C1 segment of cervical spinal cord (tissue), 14 donors: Measurements from ENCODE around the gene GAS1.
A peak's percentile ranks its signal among the peaks of the same experiment; 100 is the strongest.

Source experiments
- DNase-seq, 14 donors: peaks; one replicate each; lab custom pipeline; 2025; lab: John Stamatoyannopoulos, UW

GAS1 gene

DNA sequence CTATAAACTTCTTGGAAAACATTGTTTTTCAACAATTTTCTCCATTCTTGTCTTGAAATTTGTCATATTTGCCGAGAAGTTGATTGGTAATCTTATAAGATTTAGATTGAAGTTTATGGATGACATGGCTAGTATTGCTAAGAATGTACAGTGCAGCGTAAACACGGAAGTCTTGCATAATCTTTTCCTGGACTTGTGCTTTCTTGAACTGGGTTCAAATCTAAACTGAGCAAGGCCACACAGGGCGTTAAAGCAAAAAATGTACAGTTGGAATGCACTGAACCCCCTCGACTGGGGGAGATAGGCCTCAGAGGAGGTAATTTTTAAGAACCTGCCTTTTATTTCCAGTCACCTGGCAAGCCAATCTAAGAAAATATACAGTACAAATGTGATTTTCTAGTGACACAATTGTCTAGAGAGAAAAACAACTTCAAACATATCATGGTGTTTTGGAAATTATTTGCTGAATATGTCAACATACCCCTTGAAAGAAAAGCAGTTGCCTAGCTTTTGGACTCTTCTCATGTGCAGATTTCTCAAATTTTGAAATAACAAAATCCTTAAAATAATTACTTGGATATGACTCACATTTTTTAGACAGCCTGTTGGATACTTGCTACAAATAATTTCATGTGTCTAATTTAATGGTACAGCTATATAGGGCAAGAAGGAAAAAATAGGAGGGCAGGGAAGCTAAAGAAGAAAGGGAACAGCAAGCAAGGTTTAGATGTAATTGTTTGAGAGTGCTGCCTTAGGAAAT is 18.5 kb upstream of the GAS1 start:
- no peak for DNase-seq

DNA sequence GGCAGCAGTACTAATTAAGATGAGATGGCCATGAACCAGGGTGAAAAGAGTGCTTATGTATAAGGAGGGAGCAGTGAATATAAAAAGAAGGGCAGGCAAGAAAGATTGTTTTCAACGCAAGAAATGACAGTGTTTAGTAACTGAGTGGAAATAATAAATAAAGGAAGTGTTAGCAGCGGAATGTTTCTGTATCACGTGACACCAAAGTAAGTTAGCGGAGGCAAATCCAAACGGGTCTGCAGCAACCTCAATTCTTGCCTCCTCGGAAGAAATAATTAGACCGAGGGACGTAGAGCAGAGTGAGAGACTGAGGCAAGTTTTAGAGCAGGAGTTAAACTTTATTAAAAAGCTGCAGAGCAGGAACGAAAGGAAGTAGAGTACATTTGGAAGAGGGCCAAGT is 15.4 kb upstream of the GAS1 start:
- no peak for DNase-seq

DNA sequence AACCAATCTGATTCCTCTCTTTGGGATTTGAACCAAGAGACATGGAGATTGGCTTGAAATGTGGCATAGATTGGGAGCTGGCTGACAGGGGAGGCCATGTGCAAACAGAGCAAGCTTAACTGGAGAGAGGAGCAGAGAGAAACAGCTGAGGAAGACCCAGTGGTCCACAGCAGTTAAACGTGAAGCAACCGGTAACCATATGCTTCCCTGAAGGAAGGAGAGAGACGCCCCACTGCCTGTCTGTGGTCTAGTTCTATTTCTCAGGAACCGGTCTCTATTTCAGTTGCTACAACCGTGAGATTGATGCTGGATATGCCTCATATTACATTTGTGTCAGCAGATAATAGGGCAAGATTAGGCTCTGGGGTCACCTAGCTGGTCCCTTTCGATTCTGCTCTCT is 13.6 kb upstream of the GAS1 start:
- DNase-seq = no peak

DNA sequence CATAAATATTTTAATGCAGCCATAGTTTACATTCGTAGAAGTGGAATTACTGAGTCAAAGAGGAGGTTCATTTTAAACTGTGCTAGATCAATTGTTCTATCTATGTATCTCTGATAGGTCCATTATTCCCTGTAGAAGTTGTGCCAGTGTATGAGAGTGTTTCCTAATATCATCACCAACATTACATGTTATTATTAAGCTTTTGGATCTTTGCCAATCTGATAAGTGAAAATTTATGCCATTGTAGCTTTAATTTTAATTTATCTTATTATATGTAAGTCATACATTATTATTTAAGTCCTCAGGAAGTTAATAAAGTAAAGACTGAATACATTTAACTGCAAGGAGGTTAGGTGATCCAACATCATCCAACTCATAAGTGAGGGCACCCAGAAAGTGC is 10.9 kb upstream of the GAS1 start:
- DNase-seq = no peak

DNA sequence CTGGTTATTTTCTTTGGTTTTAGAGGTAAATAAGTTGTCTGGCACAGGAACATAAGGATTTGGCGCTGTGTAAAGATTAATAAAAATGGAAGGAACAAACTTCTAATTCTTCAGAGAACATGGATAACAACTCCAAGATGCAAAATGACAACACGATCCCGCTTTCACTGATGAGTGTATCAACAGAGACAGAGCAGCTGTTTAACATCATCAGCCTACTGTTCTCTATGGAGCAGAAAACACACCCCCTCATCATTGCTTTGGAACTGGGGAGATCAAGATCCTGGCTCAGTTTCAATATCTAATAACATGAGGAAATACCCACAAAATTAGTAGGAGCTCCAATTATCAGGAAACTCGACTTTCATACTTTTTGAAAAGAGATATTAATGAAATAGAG is 8.3 kb upstream of the GAS1 start:
- DNase-seq = no peak

DNA sequence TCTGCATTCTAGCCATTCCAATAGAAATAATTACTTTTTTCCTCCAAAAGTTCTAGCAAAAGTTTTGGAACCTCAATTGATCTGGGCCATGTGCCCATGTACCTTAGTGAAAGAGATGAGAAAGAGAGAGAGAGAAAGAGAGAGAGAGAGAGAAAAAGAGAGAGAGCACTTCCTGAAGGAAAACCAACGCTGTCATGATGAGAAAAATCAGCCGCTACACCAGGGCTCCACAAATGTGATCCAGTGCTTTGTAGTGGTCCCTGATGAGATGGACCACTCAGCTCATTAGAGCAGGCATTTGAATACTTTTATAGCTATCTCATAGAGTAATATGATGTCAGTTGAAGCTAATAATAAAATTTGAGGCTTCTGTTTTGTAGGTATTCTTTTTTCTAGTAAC is 7.7 kb upstream of the GAS1 start:
- DNase-seq = no peak

DNA sequence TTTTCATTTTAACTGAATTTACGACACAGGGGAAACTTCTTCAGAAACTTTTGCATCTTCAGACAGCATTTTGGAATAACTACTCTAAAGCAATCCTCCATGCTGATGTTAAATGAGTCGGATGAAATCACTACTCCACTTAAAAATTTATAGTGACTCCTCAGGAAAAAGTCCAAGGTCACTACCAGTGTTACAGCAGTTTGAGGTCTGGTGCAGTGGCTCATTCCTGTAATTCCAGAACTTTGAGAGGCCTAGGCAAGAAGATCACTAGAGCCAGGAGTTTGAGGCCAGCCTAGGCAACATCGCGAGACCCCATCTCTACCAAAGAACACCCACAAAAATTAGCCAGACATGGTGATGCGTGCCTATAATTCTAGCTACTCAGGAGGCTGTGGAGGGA is 5.9 kb upstream of the GAS1 start:
- no peak for DNase-seq

DNA sequence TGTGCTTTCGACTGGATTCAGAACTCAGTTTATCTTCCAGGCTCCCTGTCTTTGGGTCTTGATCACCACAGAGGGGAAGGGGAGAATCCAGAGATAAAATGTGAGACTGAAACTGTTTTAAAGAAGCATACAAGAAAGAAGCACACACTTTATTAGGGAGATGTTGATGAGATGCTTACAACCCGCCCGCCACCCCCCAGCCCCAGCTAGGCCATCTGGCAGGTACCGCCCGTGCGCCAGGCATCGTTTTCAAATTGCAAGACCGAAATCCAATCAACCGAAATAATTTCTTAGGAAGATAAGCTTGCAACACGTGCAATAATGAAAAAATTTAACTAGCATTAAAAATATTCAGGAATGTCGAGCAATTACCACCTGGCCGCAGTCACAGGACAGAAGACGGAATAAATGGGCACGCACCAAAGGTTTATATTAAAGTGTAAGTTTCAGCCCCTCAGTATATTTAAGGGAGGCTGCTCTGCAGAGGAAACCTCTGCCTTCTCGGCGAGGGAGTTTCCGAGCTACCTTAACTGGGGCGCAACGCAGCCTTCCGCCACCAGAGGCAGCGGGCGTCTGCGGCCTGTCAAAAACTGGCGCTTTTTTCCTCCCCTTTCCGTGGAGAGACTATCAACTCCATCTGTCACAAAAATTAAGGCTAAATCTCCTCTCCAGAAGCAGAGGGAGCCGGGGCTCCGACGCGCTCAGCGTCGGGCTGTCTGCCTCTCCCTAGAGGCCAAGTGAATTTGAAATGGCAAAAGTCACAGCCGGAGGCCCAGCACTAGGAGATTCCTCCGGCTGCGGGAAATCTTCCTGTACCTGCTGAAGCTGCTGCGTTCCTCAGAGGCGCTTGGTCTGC is 996 bp upstream of the GAS1 start:
- DNase-seq = peak; percentile 11 to 84 (median 72)

DNA sequence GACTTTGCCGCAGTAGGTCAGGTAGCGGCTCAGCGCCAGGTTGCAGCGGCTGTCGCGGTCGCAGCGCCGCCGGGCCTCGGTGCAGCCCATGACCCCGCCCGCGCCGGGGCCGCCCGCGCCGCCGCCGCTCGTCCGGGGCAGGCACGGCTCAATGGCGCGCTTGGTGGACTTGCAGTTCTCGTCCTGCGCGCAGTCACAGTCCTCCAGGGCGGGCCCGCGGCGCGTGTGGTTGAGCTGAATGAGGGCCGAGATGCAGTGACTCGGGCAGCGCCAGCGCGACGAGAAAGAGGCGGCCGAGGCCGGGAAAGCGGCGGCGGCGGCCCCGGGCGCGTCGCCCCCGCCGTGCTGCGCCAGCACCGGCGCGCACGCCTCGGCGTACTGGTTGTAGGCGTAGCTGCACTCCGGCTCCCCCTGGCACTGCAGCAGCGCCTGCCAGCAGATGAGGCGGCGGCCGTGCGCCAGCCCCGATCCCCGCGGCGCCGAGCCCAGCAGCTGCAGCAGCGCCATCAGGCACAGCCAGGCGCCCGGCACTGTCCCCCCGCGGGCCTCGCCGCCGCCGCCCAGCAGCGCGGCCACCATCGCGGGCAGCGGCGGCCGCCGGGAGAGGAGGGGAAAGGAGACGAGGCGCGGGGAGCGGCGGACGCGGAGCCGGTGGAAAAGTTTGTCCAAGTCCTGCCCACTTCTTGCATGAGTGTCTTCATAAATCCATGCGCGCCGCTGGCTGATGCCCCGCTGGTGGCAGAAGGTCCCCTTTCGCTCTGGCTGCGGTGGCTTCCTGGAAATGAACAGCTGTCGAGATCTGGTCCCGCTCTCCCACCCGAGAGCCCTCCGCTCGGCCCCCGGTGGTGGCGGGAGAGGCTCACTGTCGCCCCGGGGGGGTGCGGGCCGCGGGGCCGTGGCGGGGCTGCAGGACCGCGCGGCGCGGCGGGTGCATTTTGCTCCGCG is 833 bp downstream of the GAS1 start:
- DNase-seq = peak; percentile 3 to 89 (median 78)

DNA sequence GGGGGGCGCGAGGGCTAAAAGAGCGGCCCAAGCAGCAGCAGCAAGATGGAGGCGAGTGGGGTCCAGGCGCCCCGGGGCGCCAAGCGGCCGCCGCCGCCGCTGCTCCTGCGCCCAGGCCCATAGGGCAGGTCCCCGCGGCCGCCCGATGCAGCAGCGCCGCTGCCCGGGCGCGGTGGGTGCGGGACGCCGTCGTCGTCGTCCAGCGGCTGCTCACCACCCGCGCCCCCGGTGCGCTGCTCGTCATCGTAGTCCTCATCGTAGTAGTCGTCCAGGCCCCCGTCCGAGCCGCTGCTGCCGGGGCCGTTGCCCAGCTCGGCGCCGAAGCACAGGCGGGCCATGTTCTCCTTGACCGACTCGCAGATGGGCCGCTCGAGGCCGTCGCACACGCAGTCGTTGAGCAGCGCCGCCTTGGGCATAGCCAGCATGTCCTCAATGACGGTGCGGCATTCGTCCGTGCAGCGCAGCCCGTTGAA is 1.5 kb downstream of the GAS1 start:
- DNase-seq = peak in 9 of 14 donors; percentile 27 to 78 (median 61)

DNA sequence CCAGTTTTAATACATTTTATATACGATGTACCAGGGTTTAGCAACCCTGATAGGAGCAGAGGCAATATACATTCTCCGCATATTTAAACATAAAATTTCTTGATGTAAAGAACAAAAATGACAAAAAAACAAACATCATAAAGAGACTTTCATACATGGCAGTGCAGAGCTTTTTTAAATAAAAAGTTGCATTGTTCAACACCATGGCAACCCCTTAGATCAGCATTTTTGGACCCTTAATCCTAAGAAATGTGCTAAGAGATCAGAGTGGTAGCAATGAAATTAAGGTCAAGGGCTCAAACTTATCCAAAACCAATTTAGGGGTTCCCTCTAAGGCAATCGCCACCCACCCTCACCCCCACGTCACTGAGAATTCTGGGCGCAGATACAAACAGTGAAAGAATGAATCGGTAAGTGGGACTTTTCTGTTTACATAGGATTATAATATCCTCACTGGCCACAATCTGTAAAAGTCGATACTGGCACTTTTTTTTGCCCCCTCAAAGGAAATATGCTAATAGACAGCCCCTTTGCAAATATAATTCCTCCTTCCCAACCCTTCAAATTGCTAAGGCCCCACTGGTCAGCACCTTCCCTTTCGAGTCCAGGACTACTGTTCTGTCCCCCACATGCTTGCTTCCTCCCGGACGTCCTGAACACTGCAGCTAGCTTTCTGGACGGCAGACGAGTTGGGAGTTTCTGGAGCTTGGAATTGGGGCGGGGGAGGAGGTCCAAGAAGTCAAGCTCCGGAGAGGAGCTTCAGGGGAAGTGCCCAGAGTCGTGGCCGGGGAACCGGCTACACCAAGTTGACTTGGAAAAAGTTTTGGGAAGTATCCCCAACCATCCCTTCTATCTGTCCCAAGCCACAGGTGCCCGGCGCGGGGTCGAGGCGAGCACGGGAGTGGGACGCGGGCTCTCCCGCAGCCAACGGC is 2.2 kb downstream of the GAS1 start:
- peak in 2 of 14 donors; percentile 52 to 53 for DNase-seq

DNA sequence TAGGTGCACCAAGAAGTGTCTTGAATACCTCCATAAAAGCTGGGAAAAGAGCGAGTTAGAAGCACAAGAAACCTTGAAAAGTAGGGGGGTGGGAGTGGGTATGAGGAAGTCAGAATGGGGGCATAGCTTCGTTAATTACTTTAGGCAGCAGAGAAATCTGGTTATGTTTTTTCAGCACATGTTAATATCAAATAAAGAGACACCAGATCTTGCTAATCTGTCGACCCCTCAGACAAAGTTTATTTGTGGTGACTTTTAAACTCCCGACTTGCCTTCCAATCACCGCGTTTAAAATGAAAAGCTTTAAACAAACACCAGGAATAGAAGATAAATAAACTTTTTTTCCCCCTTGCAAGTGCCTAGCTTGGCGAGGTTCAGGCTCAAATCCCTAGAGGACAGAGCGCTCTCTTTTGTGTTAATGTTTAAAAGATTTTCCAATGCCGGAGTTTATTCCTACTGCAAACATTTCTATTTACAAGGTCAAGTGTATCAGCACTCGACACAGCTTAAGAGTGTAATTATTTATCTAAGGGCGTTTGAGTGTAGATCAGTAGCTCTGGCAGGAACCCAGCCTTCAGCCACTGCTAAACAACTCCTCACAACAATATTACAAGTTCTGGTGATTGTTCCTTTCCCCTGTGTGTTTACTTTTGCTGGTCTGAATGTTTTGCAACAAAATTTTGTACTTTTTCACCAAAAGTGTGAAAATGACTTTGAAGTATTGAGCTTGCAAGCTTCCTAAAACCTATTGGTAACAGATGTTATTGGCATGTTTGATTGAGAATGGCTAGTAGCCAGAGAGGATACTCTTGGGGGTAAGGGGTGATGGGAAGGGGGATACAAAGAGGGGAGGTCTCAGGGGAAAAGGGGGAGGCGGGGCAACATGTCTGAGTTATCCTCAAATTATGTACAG is 3.8 kb downstream of the GAS1 start:
- no peak for DNase-seq

DNA sequence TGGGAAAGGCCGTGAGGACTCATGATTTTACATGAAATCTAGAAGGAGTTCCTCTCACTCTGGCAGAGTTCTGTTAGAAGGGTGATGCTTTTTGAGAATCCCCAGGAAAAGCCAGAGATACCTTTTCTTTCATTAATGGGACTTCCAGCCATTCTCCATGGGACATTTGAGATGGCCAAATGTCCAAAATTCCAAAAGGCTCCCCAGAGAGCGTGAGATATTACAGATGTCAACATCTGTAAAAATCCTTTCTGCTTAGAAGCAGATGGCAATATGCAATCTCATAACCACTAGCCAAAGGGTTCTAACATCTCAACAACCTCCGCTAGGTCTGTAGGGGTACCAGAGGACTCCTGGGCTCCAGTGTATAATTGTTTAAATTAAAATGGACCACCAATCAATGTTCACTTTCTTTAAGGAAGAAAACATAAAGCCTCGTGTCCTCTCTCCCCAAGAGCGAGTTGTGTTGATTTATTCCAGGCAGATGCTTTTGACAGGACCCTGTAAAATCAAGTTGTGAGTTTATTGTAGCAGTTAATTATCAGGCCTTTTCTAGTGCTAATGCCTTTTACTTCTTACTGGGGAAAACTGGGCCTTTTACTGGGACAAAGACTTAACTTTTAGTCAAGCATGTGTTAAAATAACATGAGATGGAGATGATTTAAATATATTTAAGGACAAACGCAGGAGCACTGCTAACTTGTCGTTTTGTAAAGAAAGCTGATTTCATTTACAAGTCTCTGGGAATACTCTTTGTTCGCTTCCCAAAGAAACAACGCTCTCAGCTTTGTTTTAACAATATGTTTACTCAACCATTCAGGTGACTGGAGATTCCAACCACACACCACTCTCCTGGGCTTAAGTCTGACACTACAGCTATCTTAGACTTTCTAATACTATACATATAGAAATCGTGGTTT is 4.8 kb downstream of the GAS1 start:
- DNase-seq = no peak

DNA sequence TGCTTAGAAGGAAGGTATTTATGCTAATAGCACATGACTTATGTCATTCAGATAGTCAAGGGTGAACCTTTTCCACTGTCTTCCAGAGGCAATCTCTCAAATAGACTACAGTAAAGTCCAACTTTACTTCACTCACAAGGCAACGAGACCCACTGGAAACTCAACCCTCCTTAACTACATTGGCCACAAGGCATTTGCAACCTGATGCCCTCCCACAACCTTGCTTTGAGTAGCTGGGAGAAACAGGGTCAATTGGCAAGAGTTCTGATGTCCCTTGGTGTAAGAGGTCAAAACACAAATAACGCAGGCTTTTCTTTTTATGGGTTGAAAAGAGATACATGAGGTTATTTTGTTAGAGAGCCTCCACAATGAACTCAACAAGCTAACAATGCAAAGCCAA is 6.1 kb downstream of the GAS1 start:
- DNase-seq = no peak

DNA sequence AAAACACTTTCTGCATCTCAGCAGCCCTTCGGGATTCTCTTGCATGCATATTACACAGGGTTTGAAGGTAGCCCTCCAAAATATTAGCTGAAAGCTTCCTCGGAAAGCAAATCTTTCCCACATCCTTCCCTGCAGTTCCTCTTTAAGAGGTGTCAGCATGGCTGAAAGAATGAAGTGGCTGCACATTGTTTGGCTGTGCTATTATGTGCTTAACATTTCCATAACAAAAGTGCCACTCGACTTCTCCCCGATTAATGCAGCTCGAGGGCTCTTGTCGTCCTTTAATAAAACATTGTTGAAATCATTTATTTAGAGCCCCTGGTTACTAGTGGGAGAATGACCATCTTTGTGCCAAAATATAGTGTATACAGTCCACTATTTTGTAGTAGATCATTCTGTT is 6.5 kb downstream of the GAS1 start:
- DNase-seq = no peak

DNA sequence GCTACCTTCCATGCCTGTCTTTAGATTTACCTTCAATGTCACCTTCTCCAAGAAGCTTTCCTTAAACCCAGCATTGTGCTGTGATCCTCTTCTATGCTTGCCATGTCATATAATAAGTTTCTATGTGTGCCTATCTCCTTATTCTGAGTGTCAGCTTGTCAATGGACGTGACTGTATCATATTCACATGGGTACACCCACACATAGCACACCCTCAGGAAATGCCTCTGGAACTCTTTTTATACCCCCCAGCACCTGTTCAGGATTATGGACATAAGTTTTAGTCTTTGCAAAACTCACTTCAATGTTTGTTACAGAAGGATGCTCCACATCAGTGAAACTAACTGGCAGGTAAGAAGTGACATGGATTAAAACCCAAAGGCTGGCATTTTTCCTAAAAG is 7.4 kb downstream of the GAS1 start:
- DNase-seq = no peak

DNA sequence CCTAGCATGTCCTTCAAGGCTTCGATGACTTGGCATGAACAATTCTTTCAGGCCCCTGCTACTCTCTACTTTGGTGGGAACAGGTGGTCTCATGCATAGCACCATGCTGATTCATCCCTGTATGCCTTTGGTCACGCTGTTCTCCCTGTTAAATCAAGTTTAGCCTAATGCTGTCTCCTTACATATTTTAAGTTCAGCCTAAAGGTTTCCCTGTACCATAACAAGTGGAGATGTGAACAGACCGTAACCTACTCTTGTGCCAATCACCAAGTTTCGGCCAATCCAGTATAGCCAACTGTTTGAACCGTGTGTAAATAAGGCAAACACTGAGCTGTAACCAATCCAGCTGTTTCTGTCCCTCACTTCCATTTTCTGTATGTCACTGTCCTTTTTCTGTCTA is 8.0 kb downstream of the GAS1 start:
- no peak for DNase-seq

DNA sequence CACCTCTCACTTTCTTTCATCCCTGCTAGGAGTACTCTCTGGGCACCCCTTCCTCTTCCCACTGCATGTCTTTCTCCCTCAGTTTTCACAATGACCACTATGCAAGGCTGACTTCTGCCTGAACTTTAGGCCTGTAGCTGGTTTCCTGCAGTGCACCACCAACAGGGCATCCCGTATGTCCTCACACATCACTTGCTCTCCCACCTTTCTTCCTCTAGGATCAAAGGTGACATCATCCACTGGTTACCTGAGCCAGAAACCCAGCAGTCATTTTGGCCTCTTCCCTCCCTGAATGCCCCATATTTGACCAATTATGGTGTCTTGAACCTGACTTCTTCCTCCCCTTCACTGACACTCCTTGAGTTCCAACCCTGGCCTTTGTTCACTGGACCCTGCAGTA is 8.5 kb downstream of the GAS1 start:
- DNase-seq = no peak

DNA sequence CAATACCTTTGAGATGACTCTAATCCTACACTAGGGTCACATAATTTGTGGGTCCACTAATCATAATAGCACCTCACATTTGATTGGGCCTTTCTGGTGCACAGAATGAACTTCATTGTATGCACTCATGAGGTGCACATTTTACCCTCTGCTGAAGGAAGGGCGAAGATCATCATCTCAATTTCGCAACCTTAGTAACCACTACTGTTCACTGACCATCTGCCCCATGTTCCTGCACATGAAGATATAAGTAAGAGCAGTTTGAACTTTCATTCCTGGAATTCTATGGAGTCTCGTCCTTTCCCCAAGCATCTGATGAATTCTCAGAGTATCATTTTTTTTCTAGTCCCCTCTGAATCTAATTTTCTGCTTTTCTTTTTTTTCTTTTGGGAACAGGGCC is 21.2 kb downstream of the GAS1 start:
- DNase-seq = no peak
